GM20000 (cell line): ENCODE data around the gene G6PD.

Source experiments
- DNase-seq: peaks from one replicate; pipeline ENCODE4 v3.0.0; 2012; ENCODE audit warnings: low spot score
- CTCF ChIP-seq: IDR thresholded peaks from 2 replicates; pipeline ENCODE4 v1.5.1; 2012; ENCODE audit warnings: mild to moderate bottlenecking, control low read depth; ENCODE audit errors: extremely low read depth, missing control alignments

G6PD gene

GRCh38 chrX:154517101-154517781, 29.4 kb downstream of the G6PD start:
- no peak for TF ChIP-seq CTCF
- DNase-seq = no peak

GRCh38 chrX:154516656-154517100, 30.0 kb downstream of the G6PD start:
- TF ChIP-seq CTCF = no peak
- peak; percentile 15 for DNase-seq

GRCh38 chrX:154515966-154516655, 30.5 kb downstream of the G6PD start, which contains the start of gene FAM3A:
Gene FAM3A (minus strand): TSS chrX:154516232. CDS start chrX:154515772, 460 bp downstream.
- DNase-seq = peak; percentile 93
- TF ChIP-seq CTCF = no peak

- peak; percentile 26 for DNase-seq
- TF ChIP-seq CTCF = no peak
Measured at GRCh38 chrX:154515090-154515965, 31.3 kb downstream of the G6PD start.

- no peak for DNase-seq
Measured at GRCh38 chrX:154513716-154514115, 32.9 kb downstream of the G6PD start.

GRCh38 chrX:154512879-154513553, 33.6 kb downstream of the G6PD start:
- no peak for DNase-seq
- TF ChIP-seq CTCF = no peak

More at GRCh38 chrX:154513716-154514115, 32.9 kb downstream of the G6PD start:
- no peak for TF ChIP-seq CTCF
